ENCODE measurements around the gene WDFY2. TPM values are rescaled to one million over a fixed set of nuclear protein-coding genes. Genes with fewer than 3 reads are reported as not detected.

Gene WDFY2
- total RNA-seq, 4 donors from 2014 or later: 5.2 to 11.5 (median 8.5) TPM

DNA sequence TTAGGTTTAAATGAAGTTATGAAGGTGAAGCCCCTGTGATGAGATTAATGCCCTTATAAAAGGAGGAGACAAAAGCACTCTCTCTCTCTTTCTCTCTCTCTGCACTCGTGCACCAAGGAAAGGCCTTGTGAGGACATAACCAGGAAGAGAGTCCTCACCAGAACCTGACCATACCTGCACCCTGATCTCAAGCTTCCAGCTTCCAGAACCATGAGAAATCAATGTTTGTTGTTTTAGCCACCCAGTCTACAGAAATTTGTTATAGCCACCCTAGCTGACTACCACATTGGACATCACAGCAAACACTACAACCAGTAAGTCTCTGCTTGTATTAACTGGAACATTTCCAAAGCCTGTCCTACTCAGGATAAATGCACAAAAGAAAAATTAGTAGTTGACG lies 34.7 kb upstream of the WDFY2 start:
- WGBS, 2 donors (ENCODE audit: low coverage in 1 of 2): 64 to 75% methylated on average over 2 of the region's 2 CpGs

DNA sequence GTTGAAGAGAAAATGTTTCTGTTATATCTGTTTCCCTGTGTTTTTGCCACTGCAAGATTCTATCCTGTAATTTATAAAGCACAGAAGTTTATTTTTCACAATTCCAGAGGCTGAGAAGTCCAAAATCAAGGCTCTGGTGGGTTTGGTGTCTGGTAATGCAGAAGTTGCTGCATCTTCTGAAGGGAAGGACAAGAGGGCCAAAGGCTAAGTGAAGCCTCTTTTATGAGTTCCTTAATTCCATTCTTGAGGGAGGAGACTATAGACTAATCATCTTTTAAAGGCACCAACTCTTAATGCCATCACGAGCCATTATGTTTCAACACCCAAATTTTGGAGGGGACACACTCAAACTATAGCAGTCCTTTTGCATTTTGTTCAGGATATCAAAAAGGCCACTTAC lies 34.1 kb upstream of the WDFY2 start:
- Histone ChIP-seq H3K4me3 (no peak overlapping the region), H3K4me1 (no peaks in the 10 kb centered on the region), H3K27ac (no peak overlapping the region), H3K27me3 (no peaks in the 10 kb centered on the region), H3K9me3 (no peaks in the 10 kb centered on the region), H3K36me3 (no peaks in the 10 kb centered on the region)
- 80 to 100% methylated on average over 1 of the region's 1 CpG for WGBS, 2 donors (ENCODE audit: low coverage in 1 of 2)
- ATAC-seq: no peak
- TF ChIP-seq, protein P1, sequence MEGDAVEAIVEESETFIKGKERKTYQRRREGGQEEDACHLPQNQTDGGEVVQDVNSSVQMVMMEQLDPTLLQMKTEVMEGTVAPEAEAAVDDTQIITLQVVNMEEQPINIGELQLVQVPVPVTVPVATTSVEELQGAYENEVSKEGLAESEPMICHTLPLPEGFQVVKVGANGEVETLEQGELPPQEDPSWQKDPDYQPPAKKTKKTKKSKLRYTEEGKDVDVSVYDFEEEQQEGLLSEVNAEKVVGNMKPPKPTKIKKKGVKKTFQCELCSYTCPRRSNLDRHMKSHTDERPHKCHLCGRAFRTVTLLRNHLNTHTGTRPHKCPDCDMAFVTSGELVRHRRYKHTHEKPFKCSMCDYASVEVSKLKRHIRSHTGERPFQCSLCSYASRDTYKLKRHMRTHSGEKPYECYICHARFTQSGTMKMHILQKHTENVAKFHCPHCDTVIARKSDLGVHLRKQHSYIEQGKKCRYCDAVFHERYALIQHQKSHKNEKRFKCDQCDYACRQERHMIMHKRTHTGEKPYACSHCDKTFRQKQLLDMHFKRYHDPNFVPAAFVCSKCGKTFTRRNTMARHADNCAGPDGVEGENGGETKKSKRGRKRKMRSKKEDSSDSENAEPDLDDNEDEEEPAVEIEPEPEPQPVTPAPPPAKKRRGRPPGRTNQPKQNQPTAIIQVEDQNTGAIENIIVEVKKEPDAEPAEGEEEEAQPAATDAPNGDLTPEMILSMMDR (IDR thresholded peaks at IDR 0.05): no peak

More for the DNA sequence above, 34.7 kb upstream of the WDFY2 start:
- H3K9me3 ChIP-seq: no peaks in the 10 kb centered on the region
- H3K4me1 ChIP-seq: no peaks in the 10 kb centered on the region
- H3K27me3 ChIP-seq: no peaks in the 10 kb centered on the region
- no peaks in the 10 kb centered on the region for H3K36me3 ChIP-seq
- H3K4me3 ChIP-seq: no peak overlapping the region
- TF ChIP-seq, protein P1 (IDR thresholded peaks at IDR 0.05): no peak
- no peak for TF ChIP-seq POLR2A (IDR thresholded peaks at IDR 0.05)
- no peak for TF ChIP-seq POLR2AphosphoS5 (IDR thresholded peaks at IDR 0.05)
- no peak for TF ChIP-seq EP300 (IDR thresholded peaks at IDR 0.05)
- H3K27ac ChIP-seq: no peak overlapping the region
- ATAC-seq: no peak

DNA sequence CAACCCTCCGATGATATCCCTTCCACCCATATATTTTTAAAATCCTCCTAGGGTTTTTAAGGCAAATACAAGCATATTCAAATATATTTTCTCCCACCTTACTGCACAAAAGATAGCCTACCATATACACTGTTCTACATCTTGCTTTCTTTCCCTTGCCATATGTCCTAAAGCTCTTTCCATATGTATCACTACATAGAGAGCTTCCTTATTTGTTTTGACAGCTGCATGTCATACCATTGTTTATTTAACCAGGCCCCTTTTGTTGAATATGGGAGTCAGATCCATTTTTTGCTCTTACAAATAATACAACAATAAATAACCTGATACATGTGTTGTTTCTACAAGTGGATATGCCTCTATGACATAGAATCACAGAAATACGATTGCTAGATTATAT lies 32.8 kb upstream of the WDFY2 start:
- WGBS, 2 donors (ENCODE audit: low coverage in 1 of 2): 85 to 93% methylated on average over 2 of the region's 2 CpGs
- Histone ChIP-seq H3K27ac (no peak overlapping the region), H3K27me3 (no peaks in the 10 kb centered on the region), H3K9me3 (no peaks in the 10 kb centered on the region), H3K4me3 (no peak overlapping the region), H3K36me3 (no peaks in the 10 kb centered on the region), H3K4me1 (no peaks in the 10 kb centered on the region)
- TF ChIP-seq POLR2A (IDR thresholded peaks at IDR 0.05): no peak
- TF ChIP-seq POLR2AphosphoS5 (IDR thresholded peaks at IDR 0.05): no peak
- TF ChIP-seq, protein P1 (IDR thresholded peaks at IDR 0.05): no peak
- TF ChIP-seq EP300 (IDR thresholded peaks at IDR 0.05): no peak
- no peak for ATAC-seq

- Histone ChIP-seq H3K36me3 (no peaks in the 10 kb centered on the region), H3K4me3 (no peak overlapping the region), H3K27ac (no peak overlapping the region), H3K9me3 (no peaks in the 10 kb centered on the region), H3K4me1 (no peaks in the 10 kb centered on the region), H3K27me3 (no peaks in the 10 kb centered on the region)
- 85 to 100% methylated on average over 2 of the region's 2 CpGs for WGBS, 2 donors (ENCODE audit: low coverage in 1 of 2)
- no peak for TF ChIP-seq POLR2A (IDR thresholded peaks at IDR 0.05)
- no peak for ATAC-seq
Measured at GRCh38 chr13:51552027-51552426, 32.2 kb upstream of the WDFY2 start.

GRCh38 chr13:51553531-51553930 lies 30.7 kb upstream of the WDFY2 start:
- ATAC-seq: no peak
- Histone ChIP-seq H3K27ac (no peak overlapping the region), H3K36me3 (no peaks in the 10 kb centered on the region), H3K4me1 (no peaks in the 10 kb centered on the region), H3K27me3 (no peaks in the 10 kb centered on the region), H3K4me3 (no peak overlapping the region), H3K9me3 (no peaks in the 10 kb centered on the region)
- 72% methylated on average over 2 of the region's 2 CpGs; no CpG with 5 or more reads in 1 of the 2 donors for WGBS, 2 donors (ENCODE audit: low coverage in 1 of 2)
- TF ChIP-seq POLR2A (IDR thresholded peaks at IDR 0.05): no peak
- TF ChIP-seq, protein P1 (IDR thresholded peaks at IDR 0.05): no peak
- no peak for TF ChIP-seq POLR2AphosphoS5 (IDR thresholded peaks at IDR 0.05)
- TF ChIP-seq EP300 (IDR thresholded peaks at IDR 0.05): no peak
